Tongue (tissue), 2 donors: ENCODE data around the gene CPEB3. TPM values are rescaled to one million over a fixed set of nuclear protein-coding genes. Genes with fewer than 3 reads are reported as not detected.
"Not testable (repeated sequence)": the region's sequence is repeated elsewhere in the genome, so short reads cannot be mapped to it uniquely, and the experiment has no call there.

Experiments
- DNase-seq: peaks from one replicate; pipeline ENCODE4 v3.0.0-alpha.2; 2015
- total RNA-seq: library from RNA; depleted of rRNA; stranded (reverse); fragments of >200 nt; gene quantifications from one replicate; pipeline ENCODE4 v1.2.3, GENCODE V29; 2014

CPEB3 gene
- total RNA-seq, 1 donor from 2014 or later: 7.2 TPM

DNA sequence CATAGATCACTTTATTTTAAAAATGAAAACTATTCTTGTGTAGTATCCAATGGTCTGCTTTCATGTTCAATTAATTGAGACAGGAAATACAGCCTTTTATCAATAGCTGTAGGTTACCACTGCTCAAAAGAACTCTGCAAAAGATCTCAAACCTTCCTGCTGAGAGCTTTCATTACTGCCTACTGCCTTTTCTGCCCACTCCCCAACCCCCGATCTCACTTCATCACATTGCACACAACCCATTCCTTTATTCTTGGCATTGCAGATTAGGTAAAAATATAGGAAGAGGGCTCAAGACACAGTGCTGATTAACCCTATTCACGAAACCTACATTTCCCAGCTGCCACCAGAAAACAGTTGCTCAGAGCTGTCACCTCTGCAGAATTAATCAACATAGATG, 195.9 kb downstream of the CPEB3 start:
- DNase-seq: no peak

DNA sequence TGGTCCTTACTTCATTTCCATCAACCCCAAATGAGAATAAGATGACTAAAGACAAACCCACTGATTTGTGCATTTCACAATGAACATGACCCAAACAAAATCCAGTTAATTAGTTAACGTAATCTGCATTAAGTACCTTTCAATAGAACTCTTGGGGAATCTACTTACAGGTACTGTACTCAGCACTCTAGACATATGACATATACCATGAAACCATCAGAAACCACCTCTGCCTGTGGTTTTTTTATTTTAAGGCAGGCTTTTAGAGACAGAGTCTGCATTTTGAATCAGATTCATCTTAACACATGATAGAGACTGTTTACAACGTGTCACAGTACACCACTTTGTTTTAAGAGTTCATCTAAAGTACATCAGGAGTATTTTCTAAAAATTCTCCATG, 198.9 kb downstream of the CPEB3 start:
- DNase-seq: no peak

DNA sequence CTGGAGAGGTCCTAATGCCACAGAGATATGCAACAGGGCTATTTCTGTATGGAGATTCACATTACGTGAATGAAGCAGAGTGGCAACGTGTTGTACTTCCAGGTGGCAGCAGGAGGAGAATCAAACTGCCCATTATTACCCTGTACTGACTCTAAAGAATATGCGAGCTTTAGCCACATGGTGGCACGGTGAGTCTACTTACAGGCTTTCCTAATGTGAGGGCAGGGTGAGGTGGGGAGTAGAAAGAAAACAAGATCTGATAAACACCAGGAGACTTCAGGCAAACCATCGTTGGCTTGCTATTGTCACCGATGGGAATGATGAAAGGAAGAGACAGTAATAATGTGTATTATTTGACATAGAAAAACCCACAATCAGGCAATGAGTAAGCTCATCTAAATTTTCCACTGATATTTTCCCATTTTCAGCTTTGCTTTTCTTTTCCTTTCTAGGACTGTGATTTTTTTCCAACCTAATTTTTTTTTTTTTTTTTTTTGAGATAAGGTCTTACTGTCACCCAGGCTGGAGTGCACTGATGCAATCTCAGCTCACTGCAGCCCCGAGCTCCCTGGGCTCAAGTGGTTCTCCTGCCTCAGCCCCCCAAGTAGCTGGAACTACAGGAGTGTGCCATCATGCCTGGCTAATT, 203.0 kb downstream of the CPEB3 start:
- DNase-seq: peak; percentile 83

DNA sequence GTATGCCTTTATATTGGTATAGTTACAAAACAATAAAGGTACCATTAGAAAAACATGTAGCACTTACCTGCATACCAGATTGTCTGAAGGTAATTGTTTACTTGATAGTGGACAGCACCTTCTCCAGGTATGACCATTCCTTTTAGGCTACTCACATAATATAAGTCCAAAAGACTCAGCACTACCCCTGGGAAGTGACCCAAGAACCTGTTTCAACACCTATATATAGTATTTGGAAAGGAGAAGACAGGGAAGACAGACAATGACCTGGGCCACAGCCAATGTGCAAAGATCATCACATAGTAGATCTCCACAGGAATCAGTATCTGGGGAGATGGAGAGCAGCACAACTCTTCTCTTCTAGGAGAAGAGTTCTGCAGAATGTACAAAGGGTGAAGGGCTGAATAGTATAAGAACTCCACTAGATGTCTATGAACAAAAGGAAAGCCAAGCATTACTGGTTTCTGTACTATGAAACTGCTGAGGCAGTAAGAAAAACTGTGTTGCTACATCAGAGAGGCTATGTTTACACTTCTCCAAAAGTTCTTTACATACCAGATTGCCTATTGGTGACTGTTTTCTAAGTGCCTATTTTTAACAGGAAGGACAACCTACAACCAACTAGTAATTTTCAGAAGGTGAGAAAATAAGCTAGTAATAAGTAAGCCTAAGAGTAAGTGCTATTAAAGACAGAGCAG, 208.1 kb downstream of the CPEB3 start:
- no peak for DNase-seq

DNA sequence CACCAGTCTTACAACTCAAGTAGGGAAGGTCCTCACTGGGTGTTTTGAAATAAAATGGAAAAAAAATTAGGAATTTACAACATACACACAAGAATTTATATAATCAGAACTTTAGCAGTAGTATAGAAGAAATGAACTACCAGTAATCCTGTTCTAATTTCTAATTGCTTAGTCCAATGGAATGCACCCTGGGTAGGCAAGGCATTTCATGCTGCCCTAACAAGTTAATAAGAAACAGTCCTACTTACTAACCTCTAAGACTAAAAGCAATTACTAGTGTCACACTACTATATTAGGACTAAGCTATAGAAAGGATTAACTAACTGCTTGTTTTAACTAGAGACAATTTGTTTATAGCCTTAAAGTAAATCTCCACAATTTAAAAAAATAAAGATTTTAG, 209.2 kb downstream of the CPEB3 start:
- DNase-seq: no peak

DNA sequence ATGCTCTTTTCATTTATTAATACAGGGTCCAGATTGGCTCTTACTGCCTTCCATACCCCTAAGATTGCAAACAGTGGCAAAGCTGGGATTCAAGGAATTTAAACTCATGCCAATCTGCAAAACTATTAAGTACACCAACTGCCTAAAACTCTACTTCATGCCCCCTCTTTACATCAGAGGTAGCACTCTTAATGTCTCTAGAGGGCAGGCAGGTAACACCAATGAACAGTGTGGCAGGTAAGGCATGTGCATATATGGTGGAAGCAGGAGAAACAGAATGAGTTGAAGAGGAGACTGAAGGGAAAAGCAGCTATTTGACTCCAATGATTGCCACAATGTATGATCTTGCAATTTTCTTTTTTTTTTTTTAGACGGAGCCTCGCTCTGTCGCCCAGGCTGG, 210.6 kb downstream of the CPEB3 start:
- DNase-seq: no peak

DNA sequence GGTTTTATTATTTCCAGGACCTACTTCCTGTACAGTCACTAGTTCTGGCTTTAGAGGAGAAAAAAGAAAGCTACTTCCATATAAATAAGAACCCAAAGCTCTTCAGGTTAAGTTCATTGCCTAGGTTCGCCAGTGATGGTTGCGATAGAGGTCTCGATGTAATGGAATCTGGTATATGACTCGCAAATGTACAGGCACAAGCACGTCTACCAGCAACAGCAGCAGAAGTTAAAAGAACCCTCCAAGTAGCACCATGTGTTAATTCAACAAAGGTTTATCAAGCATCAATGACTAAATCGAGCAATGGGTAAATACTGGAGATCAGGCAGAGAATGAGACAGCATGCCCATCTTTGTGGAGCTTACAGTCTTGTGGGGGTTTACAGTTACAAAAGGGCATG, 211.9 kb downstream of the CPEB3 start:
- DNase-seq: no peak

DNA sequence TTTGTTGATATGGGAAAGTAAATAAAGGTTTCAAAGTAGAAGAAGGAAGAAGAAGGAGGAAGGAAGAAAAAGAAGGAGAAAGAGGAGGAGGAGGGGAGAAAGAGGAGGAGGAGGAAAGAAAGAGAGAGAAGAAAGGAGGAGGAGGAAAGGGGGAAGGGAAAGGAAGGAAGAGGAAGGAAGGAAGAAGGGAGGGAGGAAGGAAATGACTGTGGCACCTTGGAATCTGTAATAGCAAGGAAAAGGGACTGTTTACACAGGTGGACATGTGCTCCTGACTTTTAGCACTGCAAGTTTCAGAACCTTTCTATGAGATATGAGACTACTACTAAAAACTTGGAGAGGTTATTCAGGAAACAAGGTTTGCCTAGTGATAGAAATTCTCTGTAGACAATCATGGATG, 214.2 kb downstream of the CPEB3 start:
- no peak for DNase-seq

DNA sequence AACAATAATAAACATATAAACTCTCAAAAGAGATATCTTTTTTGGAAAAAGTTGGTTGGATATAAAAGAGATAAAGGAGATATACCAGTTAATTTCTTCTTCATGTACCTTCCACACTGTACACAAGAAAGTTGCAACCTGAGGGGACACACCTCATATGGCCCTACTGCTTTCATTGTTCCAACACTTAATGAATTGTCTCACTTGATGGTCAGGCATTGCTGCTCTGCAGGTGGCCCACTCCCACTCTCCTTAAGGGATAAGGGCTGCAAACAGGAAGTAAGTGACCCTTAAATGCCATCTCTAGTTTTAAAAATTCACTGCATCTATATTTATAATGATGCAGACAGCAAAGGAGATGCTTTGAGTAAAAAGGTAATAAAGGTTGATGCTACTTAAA, 215.0 kb downstream of the CPEB3 start:
- no peak for DNase-seq

DNA sequence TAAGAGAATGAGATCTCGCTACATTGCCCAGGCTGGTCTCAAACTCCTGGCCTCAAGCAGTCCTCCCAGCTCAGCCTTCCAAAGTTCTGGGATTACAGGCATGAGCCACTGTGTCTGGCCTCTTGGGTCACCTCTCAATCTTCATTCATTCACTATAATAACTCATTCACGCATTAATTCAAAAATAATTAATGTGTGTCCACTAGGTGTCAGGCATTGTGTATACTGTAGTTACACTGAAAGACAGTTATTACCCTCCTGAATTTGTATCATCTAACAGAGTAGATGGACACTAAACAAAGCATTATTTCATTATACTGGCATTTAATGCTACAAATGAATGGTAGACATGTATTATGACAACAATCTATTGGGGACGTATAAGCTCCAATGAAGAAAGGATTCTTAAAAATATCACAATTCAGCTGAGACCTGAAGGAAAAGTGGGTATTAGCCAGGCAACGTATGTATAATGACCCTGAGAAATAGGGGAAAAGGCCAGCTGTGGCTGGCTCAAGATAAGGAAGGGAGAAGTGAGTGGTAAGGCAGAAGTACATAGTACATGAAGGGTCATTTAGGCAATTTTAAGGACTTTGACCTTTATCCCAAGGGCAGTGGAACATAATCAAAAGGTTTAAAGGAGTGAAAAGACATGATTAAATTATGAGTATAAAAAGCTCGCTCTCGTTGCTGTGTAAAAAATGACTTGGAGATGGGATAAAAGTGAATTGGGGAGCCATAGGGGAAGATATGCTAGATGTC, 216.6 kb downstream of the CPEB3 start:
- no peak for DNase-seq

DNA sequence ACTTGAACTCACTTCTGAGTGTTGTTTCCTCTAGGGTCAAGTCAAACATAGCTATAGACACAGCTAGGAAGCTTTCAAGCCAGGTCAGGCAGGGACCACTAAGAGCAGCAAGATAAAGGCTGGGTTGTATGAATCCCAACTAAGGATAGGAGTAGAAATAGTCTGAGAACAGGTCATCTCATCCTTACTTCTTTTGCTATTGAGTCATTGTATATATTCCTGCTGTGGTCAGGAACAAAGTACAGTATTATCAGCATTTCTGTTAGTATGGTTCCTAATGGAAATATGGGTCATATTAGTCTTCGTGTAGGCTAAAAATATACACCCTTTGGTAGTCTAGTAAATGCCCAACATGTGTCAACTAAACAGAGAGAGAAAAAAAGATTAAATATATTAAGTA, 222.0 kb downstream of the CPEB3 start:
- no peak for DNase-seq

DNA sequence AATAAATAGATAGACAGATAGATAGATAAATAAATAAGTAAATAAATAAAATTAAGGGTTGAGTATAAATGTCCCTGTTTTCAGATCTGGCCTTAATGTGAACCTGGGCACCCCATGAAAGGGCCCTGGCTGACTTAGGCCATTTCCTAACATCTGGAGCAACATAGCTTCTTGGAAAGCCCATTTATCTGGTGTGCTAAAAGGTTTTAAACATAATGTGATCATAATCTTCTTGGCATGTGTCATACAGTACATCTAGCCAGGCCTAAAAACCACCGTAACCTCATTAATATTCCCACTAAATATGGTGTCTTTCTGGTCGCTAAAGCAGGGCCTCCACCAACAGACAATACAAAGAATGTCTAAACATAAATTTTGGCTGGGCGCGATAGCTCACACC, 224.5 kb downstream of the CPEB3 start:
- DNase-seq: no peak

DNA sequence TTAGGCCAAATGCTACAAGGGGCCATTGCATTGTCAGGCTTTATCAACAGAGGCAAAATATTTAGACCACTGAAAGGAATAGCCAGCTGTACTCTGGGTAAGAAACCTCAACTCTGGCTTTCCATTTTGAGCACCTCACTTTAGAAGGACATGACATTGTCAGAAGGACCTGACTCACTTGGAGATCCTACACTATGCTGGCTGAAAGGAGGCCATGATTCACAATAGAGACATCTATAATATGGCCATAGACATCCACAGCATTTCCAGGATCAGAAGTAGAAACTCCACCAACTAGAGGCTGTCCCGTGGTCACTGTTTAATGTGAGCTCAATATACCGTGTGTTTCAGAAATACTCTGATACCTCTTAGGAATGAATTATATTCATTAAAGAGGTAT, 226.4 kb downstream of the CPEB3 start:
- no peak for DNase-seq

DNA sequence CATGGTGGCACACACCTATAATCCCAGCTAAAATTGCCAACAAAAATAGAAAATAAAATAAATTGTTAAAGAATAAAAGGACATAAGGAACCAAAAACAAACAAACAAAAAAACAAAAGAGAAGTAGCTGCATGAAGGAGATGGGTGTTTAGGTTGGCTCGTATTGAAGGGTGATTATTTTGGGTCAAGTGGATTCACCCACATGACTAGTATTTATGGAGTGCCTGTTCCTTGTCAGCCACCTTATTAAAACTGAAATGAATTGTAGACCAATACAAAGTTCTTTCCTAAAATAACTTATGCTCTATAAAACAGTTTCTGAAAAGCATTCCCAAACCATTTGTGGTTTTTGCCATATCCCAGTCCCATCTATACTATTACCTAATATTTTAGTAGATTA, 228.6 kb downstream of the CPEB3 start:
- no peak for DNase-seq

DNA sequence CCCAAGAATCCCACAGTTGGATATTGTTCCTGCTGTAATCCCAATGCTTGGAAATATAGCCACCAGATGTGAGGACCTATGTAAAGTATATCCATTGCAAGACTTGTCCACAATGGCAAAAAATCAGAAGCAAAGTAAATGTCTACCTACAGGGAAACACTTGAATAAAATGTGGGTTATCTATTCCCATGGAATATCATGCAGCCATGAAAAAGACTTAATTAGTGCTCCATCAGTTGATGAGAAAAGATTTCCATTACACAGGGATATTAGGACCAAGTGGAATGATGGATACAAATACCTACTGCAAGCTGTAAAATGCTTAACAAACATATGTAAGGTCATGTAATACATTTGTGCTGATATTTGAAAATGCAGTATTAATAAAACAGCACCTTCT, 236.1 kb downstream of the CPEB3 start:
- no peak for DNase-seq

DNA sequence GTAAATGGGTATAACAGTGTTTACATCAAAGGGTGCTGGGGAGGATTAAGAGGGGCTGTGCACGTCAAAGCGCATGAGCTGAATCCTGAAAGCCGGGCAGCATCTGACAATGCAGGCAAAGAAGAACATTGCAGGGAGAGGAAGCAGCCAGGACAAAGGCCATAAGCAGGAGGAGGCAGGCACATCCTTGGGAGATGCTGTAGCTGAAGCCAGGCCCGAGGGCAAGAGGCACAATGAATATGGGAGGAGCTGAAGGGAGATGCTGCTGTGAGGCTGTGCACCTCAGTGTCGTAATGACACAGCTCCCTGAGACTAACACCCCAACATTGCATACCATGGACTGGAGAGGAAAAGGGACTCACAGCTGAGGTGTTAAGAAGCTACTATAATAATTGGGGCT, 238.1 kb downstream of the CPEB3 start:
- no peak for DNase-seq

DNA sequence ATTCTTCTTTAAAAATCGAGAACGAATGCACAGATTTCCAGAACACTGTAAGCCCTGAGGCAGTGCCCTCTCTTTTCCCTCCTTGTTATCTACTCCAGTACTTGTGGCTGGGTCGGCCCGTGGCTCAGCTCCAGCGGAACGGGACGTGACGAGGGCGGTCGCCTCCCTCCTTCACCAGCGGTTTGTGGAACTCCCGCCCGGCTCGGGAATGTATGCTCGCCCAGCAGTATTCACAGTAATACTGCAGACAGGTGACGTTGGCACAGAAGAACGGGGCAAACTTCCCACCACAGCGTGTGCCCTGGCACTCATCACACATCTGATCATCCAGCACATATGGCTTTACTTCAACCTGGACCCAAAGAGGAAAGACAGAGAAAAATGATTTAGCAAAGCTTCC, 238.8 kb downstream of the CPEB3 start:
- DNase-seq: no peak

DNA sequence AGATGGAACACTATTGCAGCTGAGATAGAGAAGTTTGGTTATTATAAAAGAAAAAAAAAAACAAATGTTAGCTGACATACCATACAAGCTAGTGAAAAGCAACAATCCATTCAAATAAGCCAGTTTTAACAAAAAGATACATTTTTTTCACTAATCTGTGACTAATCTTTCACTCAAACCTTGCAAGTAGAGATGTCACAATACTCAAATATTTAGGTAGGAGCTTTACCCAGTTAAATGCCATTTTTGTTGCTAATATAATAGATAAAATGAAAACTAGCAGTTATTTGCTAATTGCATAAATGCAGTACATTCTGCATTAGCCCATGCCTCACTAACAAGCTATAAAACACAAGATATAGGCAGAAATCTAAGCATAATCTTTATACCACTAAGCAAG, 243.7 kb downstream of the CPEB3 start:
- DNase-seq: no peak

DNA sequence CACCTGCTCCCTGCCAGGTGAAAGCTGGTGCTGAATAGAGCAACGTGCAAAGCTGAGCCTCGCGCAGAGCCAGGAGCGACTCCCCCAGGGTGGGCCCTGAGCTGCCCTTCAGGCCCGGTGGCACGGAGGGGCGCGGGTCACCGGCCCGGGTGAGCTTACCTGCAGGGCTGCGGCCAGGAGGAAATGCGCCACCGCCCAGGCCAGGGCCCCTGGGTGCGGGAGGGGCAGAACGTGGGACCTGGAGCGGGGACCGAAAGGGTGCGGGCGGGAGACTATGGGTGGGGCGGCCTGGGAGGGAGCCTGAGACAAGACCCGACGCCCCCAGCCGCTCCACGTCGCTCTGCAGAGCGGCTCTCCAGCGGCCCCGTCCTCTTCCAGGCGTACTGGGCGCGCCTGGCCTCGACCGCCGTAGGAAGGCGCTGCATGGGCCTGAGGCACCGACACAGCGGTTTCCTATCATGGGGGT, 245.2 kb downstream of the CPEB3 start:
- DNase-seq: no peak

DNA sequence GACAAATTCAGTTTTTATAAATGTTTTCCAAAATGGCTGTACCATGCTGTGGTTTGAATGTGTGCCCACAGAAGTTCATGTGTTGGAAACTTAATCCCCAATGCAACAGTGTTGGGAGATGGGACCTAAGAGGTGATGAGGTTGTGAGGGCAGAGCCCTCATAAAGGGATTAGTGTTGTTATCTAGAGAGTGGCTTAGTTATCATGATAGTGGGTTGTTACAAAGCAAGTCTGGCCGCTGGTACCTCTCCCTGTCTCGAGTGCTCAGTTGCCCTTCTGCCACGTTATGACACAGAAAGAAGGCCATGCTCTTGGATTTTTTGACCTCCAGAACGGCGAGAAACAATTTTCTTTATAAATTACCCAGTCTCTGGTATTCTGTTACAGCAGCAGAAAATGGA, 248.3 kb downstream of the CPEB3 start:
- DNase-seq: no peak

DNA sequence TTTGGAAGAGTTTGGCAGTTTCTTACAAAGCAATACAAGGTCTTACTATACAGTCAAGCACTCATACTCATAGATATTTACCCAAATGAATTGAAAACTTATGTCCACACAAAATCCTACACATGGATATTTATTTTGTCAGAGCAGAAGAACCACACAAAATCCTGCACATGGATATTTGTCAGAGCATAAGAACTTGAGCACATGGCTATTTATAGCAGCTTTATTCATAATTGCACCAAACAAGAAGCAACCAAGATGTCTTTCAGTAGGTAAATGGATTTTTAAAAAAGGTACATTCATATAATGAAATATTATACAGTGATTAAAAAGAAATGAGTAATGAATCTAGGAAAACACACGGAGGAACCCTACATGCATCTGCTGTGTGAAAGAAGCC, 251.9 kb downstream of the CPEB3 start:
- DNase-seq: no peak

DNA sequence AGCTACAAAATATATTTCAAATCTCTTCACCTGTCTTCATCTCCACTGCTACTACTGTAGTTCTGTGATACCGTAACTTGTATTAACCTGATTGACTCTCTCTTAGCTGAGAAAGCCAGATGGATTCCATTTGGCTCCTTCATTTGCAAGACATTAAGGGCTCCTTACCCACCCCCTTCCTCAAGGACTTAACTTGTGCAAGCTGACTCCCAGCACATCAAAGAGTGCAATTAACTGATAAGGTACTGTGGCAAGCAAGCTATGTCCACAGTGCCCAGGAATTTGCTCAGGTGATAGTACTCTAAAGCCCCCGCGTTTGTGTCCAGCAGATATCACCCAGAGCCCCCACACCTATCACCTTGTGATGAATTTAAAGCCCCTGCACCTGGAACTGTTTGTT, 257.8 kb downstream of the CPEB3 start:
- DNase-seq: not testable (repeated sequence)

DNA sequence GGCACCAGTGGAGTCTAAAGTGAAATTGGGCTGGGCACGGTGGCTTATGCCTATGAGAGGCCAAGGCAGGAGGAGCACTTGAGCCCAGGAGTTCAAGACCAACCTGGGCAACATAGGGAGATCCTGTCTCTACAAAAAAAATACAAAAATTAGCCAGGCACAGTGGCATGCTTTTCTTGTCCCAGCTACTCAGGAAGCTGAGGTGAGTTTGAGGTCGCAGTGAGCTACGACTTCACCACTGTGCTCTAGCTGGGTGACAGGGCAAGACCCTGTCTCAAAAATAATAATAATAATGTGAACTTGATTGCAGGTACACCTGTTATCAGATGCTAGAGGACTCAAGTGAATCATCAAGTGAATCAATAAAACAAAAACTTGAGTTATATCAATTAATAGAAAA, 259.3 kb downstream of the CPEB3 start:
- no peak for DNase-seq

DNA sequence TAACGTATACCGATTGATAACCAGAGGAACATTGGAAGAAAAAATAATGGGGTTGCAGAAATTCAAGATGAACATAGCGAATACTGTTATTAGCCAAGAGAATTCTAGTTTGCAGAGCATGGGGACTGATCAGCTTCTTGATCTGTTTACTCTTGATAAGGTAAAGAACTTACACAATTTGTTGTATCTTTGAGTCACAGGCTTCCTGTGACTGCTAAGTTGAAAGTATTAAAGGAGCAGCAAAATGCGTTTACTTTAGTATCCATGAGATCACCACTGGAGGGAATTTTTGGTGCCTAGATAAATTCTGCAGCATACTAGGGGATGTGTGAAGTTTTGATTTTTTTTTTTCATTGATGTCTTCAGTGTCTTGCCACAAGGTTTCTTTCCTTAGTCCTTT, 263.7 kb downstream of the CPEB3 start:
- DNase-seq: no peak
